Body of pancreas (tissue), 4 donors: ENCODE results near the gene GABPA.

ENCODE experiments used
- CTCF ChIP-seq, 7 experiments: fragments of 450-650 bp in 4 of 7; fragments of 200-600 bp in 3 of 7; sonication (generic) in 3 of 7; IDR thresholded peaks; one replicate each; pipeline ENCODE4 v1.5.1; 2016 to 2019; ENCODE audit warnings: antibody characterized with exemption in 7 of 7
- POLR2A ChIP-seq, 3 donors: fragments of 450-650 bp; IDR thresholded peaks; one replicate each; pipeline ENCODE4 v1.6.1; 2016; ENCODE audit warnings: antibody characterized with exemption in 3 of 3, mild to moderate bottlenecking in 2 of 3

GRCh38 chr21:25688275-25689155 is 46.3 kb upstream of the GABPA start:
- TF ChIP-seq POLR2A (IDR thresholded peaks at IDR 0.05) (no peak), CTCF (IDR thresholded peaks at IDR 0.05) (no peak)
